ENCODE results near the gene ATP9B.

Gene ATP9B

GRCh38 chr18:79211844-79212243, 142.7 kb downstream of the ATP9B start:
- no peak for DNase-seq (ENCODE audit: low read depth)
- H3K4me3 ChIP-seq (ENCODE audit: low read depth, low read length) = no peak overlapping the region
- no peak for TF ChIP-seq CTCF (IDR thresholded peaks at IDR 0.05; ENCODE audit: control insufficient read depth, extremely low read depth, insufficient read depth)

- no peak for TF ChIP-seq CTCF (IDR thresholded peaks at IDR 0.05; ENCODE audit: control insufficient read depth, extremely low read depth, insufficient read depth)
- DNase-seq (ENCODE audit: low read depth) = no peak
Observed at GRCh38 chr18:79214056-79214455, 144.9 kb downstream of the ATP9B start.

GRCh38 chr18:79216176-79216575, 147.0 kb downstream of the ATP9B start:
- no peak for TF ChIP-seq CTCF (IDR thresholded peaks at IDR 0.05; ENCODE audit: control insufficient read depth, extremely low read depth, insufficient read depth)
- no peak for DNase-seq (ENCODE audit: low read depth)

More at GRCh38 chr18:79214056-79214455, 144.9 kb downstream of the ATP9B start:
- H3K4me3 ChIP-seq (ENCODE audit: low read depth, low read length) = no peak overlapping the region

GRCh38 chr18:79217979-79218604, 148.9 kb downstream of the ATP9B start:
- peak; percentile 71 for DNase-seq (ENCODE audit: low read depth)
- TF ChIP-seq CTCF (IDR thresholded peaks at IDR 0.05; ENCODE audit: control insufficient read depth, extremely low read depth, insufficient read depth) = no peak
- peak overlapping the region; percentile 11; the same call in 1 of the 2 replicates for H3K4me3 ChIP-seq (ENCODE audit: low read depth, low read length)

More at GRCh38 chr18:79216176-79216575, 147.0 kb downstream of the ATP9B start:
- H3K4me3 ChIP-seq (ENCODE audit: low read depth, low read length) = no peak overlapping the region

- no peak for DNase-seq (ENCODE audit: low read depth)
- no peak for TF ChIP-seq CTCF (IDR thresholded peaks at IDR 0.05; ENCODE audit: control insufficient read depth, extremely low read depth, insufficient read depth)
Observed at GRCh38 chr18:79218605-79219190, 149.5 kb downstream of the ATP9B start.

GRCh38 chr18:79221136-79221535, 151.9 kb downstream of the ATP9B start:
- no peak for DNase-seq (ENCODE audit: low read depth)

More at GRCh38 chr18:79218605-79219190, 149.5 kb downstream of the ATP9B start:
- no peak overlapping the region; the same call in 1 of the 2 replicates for H3K4me3 ChIP-seq (ENCODE audit: low read depth, low read length)

More at GRCh38 chr18:79221136-79221535, 151.9 kb downstream of the ATP9B start:
- TF ChIP-seq CTCF (IDR thresholded peaks at IDR 0.05; ENCODE audit: control insufficient read depth, extremely low read depth, insufficient read depth) = no peak
- H3K4me3 ChIP-seq (ENCODE audit: low read depth, low read length) = no peak overlapping the region

All from LNCaP clone FGC (cell line).